Peyer's patch (tissue), 4 donors: ENCODE results near the gene ARNT2. TPM values are rescaled to one million over a fixed set of nuclear protein-coding genes. Genes with fewer than 3 reads are reported as not detected.

Experiments
- DNase-seq, 3 donors: peaks; one replicate each; pipeline ENCODE4 v3.0.0-alpha.2; 2017 to 2019
- H3K27ac ChIP-seq, 4 donors: fragments of 200-600 bp; sonication (generic); one replicate each; pipeline ENCODE4 v1.5.1; 2016 to 2019
- H3K27me3 ChIP-seq, 2 donors: fragments of 200-600 bp; sonication (generic); one replicate each; pipeline ENCODE4 v1.5.1; 2019
- H3K36me3 ChIP-seq, 3 donors: fragments of 200-600 bp; sonication (generic); one replicate each; pipeline ENCODE4 v1.5.1; 2016 to 2019
- H3K4me1 ChIP-seq, 4 donors: fragments of 200-600 bp; sonication (generic); one replicate each; pipeline ENCODE4 v1.5.1; 2016 to 2019
- H3K4me3 ChIP-seq, 4 donors: fragments of 200-600 bp; sonication (generic); 1 replicate in 3 of 4; 2 replicates in 1 of 4; pipeline ENCODE4 v1.5.1; 2016 to 2019; ENCODE audit warnings: mild to moderate bottlenecking in 1 of 4
- H3K9me3 ChIP-seq, 4 donors: fragments of 200-600 bp; sonication (generic); one replicate each; pipeline ENCODE4 v1.5.1; 2016 to 2019; ENCODE audit warnings: mild to moderate bottlenecking in 1 of 4
- CTCF ChIP-seq, 6 experiments: fragments of 450-650 bp in 4 of 6; fragments of 200-600 bp in 2 of 6; sonication (generic) in 1 of 6; IDR thresholded peaks; one replicate each; pipeline ENCODE4 v1.5.1; 2017 to 2019; ENCODE audit warnings: antibody characterized with exemption in 6 of 6, mild to moderate bottlenecking in 3 of 6, moderate library complexity in 1 of 6
- POLR2A ChIP-seq, 2 donors: fragments of 450-650 bp; IDR thresholded peaks; one replicate each; pipeline ENCODE4 v1.5.1; 2017; ENCODE audit warnings: antibody characterized with exemption in 2 of 2, mild to moderate bottlenecking in 2 of 2, moderate library complexity in 2 of 2
- total RNA-seq, 4 donors: library from RNA; depleted of rRNA; stranded (reverse); fragments of >200 nt; gene quantifications; one replicate each; pipeline ENCODE4 v1.1.0, GENCODE V29; 2016

Gene ARNT2
- total RNA-seq, 4 donors from 2014 or later = 2.5 to 10.3 (median 4.5) TPM

GRCh38 chr15:80604583-80605575 is 200.7 kb downstream of the ARNT2 start:
- no peak overlapping the region for H3K27ac ChIP-seq
- H3K4me1 ChIP-seq = no peaks in the 10 kb centered on the region
- no peak for TF ChIP-seq POLR2A (IDR thresholded peaks at IDR 0.05)
- TF ChIP-seq CTCF (IDR thresholded peaks at IDR 0.05) = no peak
- no peaks in the 10 kb centered on the region for H3K36me3 ChIP-seq
- DNase-seq = no peak
- H3K9me3 ChIP-seq = no peaks in the 10 kb centered on the region
- H3K27me3 ChIP-seq = no peaks in the 10 kb centered on the region
- H3K4me3 ChIP-seq = no peak overlapping the region

- TF ChIP-seq POLR2A (IDR thresholded peaks at IDR 0.05) (no peak), CTCF (IDR thresholded peaks at IDR 0.05) (no peak)
- no peak for DNase-seq
These were observed 201.5 kb downstream of the ARNT2 start for GRCh38 chr15:80605591-80606150.

GRCh38 chr15:80606511-80607071 is 202.4 kb downstream of the ARNT2 start:
- no peak overlapping the region for H3K4me3 ChIP-seq
- no peaks in the 10 kb centered on the region for H3K9me3 ChIP-seq
- H3K36me3 ChIP-seq = no peaks in the 10 kb centered on the region
- H3K4me1 ChIP-seq = no peaks in the 10 kb centered on the region
- TF ChIP-seq CTCF (IDR thresholded peaks at IDR 0.05) = no peak
- TF ChIP-seq POLR2A (IDR thresholded peaks at IDR 0.05) = no peak
- no peak for DNase-seq
- H3K27ac ChIP-seq = no peak overlapping the region
- H3K27me3 ChIP-seq = no peaks in the 10 kb centered on the region

More at GRCh38 chr15:80605591-80606150, 201.5 kb downstream of the ARNT2 start:
- Histone ChIP-seq H3K9me3 (no peaks in the 10 kb centered on the region), H3K4me3 (no peak overlapping the region), H3K27ac (no peak overlapping the region), H3K4me1 (no peaks in the 10 kb centered on the region), H3K27me3 (no peaks in the 10 kb centered on the region), H3K36me3 (no peaks in the 10 kb centered on the region)

- DNase-seq = no peak
- Histone ChIP-seq H3K4me3 (no peak overlapping the region), H3K4me1 (no peaks in the 10 kb centered on the region), H3K27me3 (no peaks in the 10 kb centered on the region), H3K9me3 (no peaks in the 10 kb centered on the region), H3K36me3 (no peaks in the 10 kb centered on the region), H3K27ac (no peak overlapping the region)
- TF ChIP-seq CTCF (IDR thresholded peaks at IDR 0.05) (no peak), POLR2A (IDR thresholded peaks at IDR 0.05) (no peak)
These were observed 203.3 kb downstream of the ARNT2 start for GRCh38 chr15:80607287-80607980.

- no peaks in the 10 kb centered on the region for H3K36me3 ChIP-seq
- no peak overlapping the region for H3K4me3 ChIP-seq
- H3K27ac ChIP-seq = no peak overlapping the region
- H3K9me3 ChIP-seq = no peaks in the 10 kb centered on the region
- no peaks in the 10 kb centered on the region for H3K4me1 ChIP-seq
- TF ChIP-seq CTCF (IDR thresholded peaks at IDR 0.05) (no peak), POLR2A (IDR thresholded peaks at IDR 0.05) (no peak)
- no peaks in the 10 kb centered on the region for H3K27me3 ChIP-seq
- DNase-seq = no peak
These were observed 204.5 kb downstream of the ARNT2 start for GRCh38 chr15:80608688-80609087.
